B cell (primary cell): ENCODE data around the gene PANK2. TPM values are rescaled to one million over a fixed set of nuclear protein-coding genes. Genes with fewer than 3 reads are reported as not detected.

ENCODE experiments used
- ATAC-seq: fragments of 200-7000 bp; cut with Tn5 transposase; one replicate; pipeline ENCODE4 v1.10.0; 2021; ENCODE audit warnings: low read depth, mild to moderate bottlenecking, moderate number of reproducible peaks, moderate library complexity
- CTCF ChIA-PET: fragments of 350-600 bp; sonication (Branson Sonifier 250); formaldehyde crosslinking; loops from one replicate; lab custom pipeline; 2021; ENCODE audit warnings: antibody characterized with exemption, inconsistent platforms; lab: Charles Lee
- POLR2A ChIA-PET: fragments of 350-600 bp; sonication (Branson Sonifier 250); formaldehyde crosslinking; loops from one replicate; lab custom pipeline; 2021; ENCODE audit warnings: antibody characterized with exemption; lab: Charles Lee
- DNase-seq: peaks from one replicate; pipeline ENCODE4 v3.0.0; 2013
- H2AFZ ChIP-seq: 2 replicates; pipeline ENCODE4 v1.6.1; 2012; ENCODE audit warnings: mild to moderate bottlenecking, low read depth, low read length; ENCODE audit not compliant: insufficient read depth, poor library complexity, severe bottlenecking
- H3K27ac ChIP-seq, 2 donors: 1 replicate in 1 of 2; 2 replicates in 1 of 2; pipeline ENCODE4 v1.5.1; 2012 to 2013; ENCODE audit warnings: low read length in 2 of 2, mild to moderate bottlenecking in 2 of 2, moderate library complexity in 1 of 2
- H3K27me3 ChIP-seq, 4 experiments: fragments of 200-600 bp in 1 of 4; sonication (generic) in 1 of 4; replicated peaks in 1 of 4; 1 replicate in 2 of 4; 2 replicates in 2 of 4; pipeline versions ENCODE4 v1.6.1 to v1.7.0; 2013 to 2016; ENCODE audit warnings: low read length in 3 of 4, mild to moderate bottlenecking in 2 of 4, mixed read lengths in 1 of 4, moderate library complexity in 1 of 4; ENCODE audit not compliant: insufficient read depth in 4 of 4, control insufficient read depth in 3 of 4; ENCODE audit errors: control extremely low read depth in 1 of 4
- H3K36me3 ChIP-seq, 2 experiments: replicated peaks in 1 of 2; 1 replicate in 1 of 2; 2 replicates in 1 of 2; pipeline versions ENCODE4 v1.6.1 to v1.7.1; 2013; ENCODE audit warnings: low read length in 1 of 2; ENCODE audit not compliant: insufficient read depth in 2 of 2, control insufficient read depth in 1 of 2; ENCODE audit errors: control extremely low read depth in 1 of 2, extremely low read depth in 1 of 2
- H3K4me1 ChIP-seq, 2 donors: fragments of 200-600 bp in 1 of 2; sonication (generic) in 1 of 2; 1 replicate in 1 of 2; 2 replicates in 1 of 2; pipeline versions ENCODE4 v1.5.1 to v1.6.1; 2013 to 2017; ENCODE audit warnings: low read length in 2 of 2; ENCODE audit not compliant: control insufficient read depth in 2 of 2, insufficient read depth in 2 of 2
- H3K4me2 ChIP-seq: replicated peaks from 2 replicates; pipeline ENCODE3; 2012; ENCODE audit warnings: mild to moderate bottlenecking, low read depth, low read length; ENCODE audit not compliant: poor library complexity, severe bottlenecking
- H3K4me3 ChIP-seq, 5 experiments: fragments of 200-600 bp in 1 of 5; sonication (generic) in 1 of 5; 1 replicate in 3 of 5; 2 replicates in 2 of 5; pipeline versions ENCODE4 v1.5.1 to v1.7.0; 2011 to 2016; ENCODE audit warnings: low read length in 4 of 5, mild to moderate bottlenecking in 4 of 5, low read depth in 2 of 5, control low read depth in 1 of 5, moderate library complexity in 1 of 5; ENCODE audit not compliant: insufficient read depth in 1 of 5; ENCODE audit errors: control extremely low read depth in 1 of 5, extremely low read depth in 1 of 5
- H3K79me2 ChIP-seq: fragments of 200-600 bp; sonication (generic); one replicate; pipeline ENCODE4 v1.6.0; 2016; ENCODE audit warnings: low read length; ENCODE audit not compliant: control insufficient read depth, insufficient read depth
- H3K9ac ChIP-seq: fragments of 200-600 bp; sonication (generic); 2 replicates; pipeline ENCODE4 v1.6.1; 2017; ENCODE audit warnings: mild to moderate bottlenecking, low read length, moderate library complexity
- H3K9me3 ChIP-seq, 3 donors: one replicate each; pipeline versions ENCODE4 v1.6.1 to v1.7.1; 2013; ENCODE audit warnings: low read length in 2 of 3; ENCODE audit not compliant: control insufficient read depth in 2 of 3, insufficient read depth in 1 of 3; ENCODE audit errors: control extremely low read depth in 1 of 3
- H4K20me1 ChIP-seq: 2 replicates; pipeline ENCODE4 v1.6.0; 2012; ENCODE audit warnings: mild to moderate bottlenecking, low read length; ENCODE audit not compliant: insufficient read depth, control insufficient read depth, poor library complexity, severe bottlenecking
- H3K27ac Mint-ChIP-seq: one replicate; pipeline ENCODE4 v1.8.0; 2021; ENCODE audit warnings: mixed read lengths
- H3K27me3 Mint-ChIP-seq: one replicate; pipeline ENCODE4 v1.8.0; 2021; ENCODE audit warnings: mixed read lengths
- H3K4me1 Mint-ChIP-seq: one replicate; pipeline ENCODE4 v1.8.0; 2021; ENCODE audit warnings: mixed read lengths
- H3K4me3 Mint-ChIP-seq: one replicate; pipeline ENCODE4 v1.8.0; 2021; ENCODE audit warnings: mixed read lengths
- H3K9me3 Mint-ChIP-seq: one replicate; pipeline ENCODE4 v1.8.0; 2022; ENCODE audit warnings: mixed read lengths; ENCODE audit not compliant: insufficient read depth
- CTCF ChIP-seq: fragments of 200-600 bp; IDR thresholded peaks from one replicate; pipeline ENCODE4 v1.8.0; 2022; ENCODE audit warnings: antibody characterized with exemption, mild to moderate bottlenecking
- EZH2 ChIP-seq: IDR thresholded peaks from 2 replicates; pipeline ENCODE4 v1.6.1; 2012; ENCODE audit warnings: borderline replicate concordance, low read depth, mild to moderate bottlenecking, moderate library complexity, low read length; ENCODE audit not compliant: insufficient read depth, poor library complexity, severe bottlenecking
- WGBS: methylation state at CpG from one replicate; pipeline ENCODE4 v1.1.5; 2013; ENCODE audit warnings: missing lambda C conversion rate; ENCODE audit not compliant: insufficient coverage; 5-methylcytosine and 5-hydroxymethylcytosine counted together
- intact Hi-C: fragments of 100-400 bp; cut with micrococcal nuclease; formaldehyde crosslinking; loops from one replicate; pipeline ENCODE4 v1.10.0; 2022
- polyA plus RNA-seq: library from polyadenylated mRNA; depleted of rRNA; stranded (reverse); fragments of >200 nt; gene quantifications from 2 replicates; pipeline ENCODE4 v1.2.3, GENCODE V29; 2012
- total RNA-seq, 2 donors: library from RNA; stranded (reverse); fragments of 120-200 nt in 1 of 2; gene quantifications; 1 replicate in 1 of 2; 2 replicates in 1 of 2; pipeline versions ENCODE4 v1.2.3 to v1.2.4, GENCODE V29; 2013 to 2022

The PANK2 gene
- total and polyA plus RNA-seq, 2 donors (not counting 1 experiment from before 2014, with no cell fraction given), result 20.5 to 63.3 TPM

DNA sequence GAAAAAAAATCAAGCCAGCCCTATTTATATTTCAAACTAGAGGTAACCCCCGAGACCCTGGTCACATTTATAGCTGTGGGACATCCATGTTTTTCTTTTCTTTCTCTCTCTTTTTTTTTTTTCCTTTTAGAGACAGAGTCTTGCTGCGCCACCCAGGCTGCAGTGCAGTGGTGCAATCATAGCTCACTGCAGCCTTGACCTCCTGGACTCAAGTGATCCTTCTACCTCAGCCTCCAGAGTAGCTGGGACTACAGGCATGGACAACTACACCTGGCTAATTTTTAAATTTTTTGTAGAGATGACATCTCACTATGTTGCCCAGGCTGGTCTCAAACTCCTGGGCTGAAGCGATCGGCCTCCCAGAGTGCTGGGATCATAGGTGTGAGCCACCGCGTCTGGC is 30.5 kb upstream of the PANK2 start:
- H3K79me2 ChIP-seq, result peaks cover 19% of the 10 kb centered on the region
- CTCF ChIA-PET, result interaction anchor here (0.7 to 2.4 kb wide), 3 partner anchors 39 to 737 kb away, joined by 3 to 8 read pairs (median 3); partner anchors contain the start of gene AP5S1

DNA sequence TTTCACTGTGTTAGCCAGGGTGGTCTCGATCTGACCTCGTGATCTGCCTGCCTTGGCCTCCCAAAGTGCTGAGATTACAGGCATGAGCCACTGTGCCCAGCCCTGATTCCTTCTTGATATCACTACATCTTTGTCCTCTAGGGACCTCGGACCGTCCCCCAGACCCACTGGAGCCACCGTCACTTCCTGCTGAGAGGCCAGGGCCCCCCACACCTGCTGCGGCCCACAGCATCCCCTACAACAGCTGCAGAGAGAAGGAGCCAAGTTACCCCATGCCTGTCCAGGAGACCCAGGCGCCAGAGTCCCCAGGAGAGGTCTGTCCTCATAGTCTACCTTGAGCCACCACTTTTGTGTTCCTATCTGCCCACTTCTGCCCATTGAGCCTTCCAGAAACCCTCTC is 28.0 kb upstream of the PANK2 start:
- H3K4me1 ChIP-seq, result no peaks in the 10 kb centered on the region
- H3K36me3 ChIP-seq, result peaks cover 13 to 72% of the 10 kb centered on the region in 2 experiments
- no peaks in the 10 kb centered on the region for H3K27me3 Mint-ChIP-seq
- H3K27ac Mint-ChIP-seq, result no peak overlapping the region
- H3K79me2 ChIP-seq, result peaks cover 12% of the 10 kb centered on the region
- POLR2A ChIA-PET, result interaction anchor here (0.6 kb wide), 1 partner anchor 63 kb away, joined by 5 read pairs; no protein-coding TSS in a partner anchor
- H3K9me3 ChIP-seq, result peaks cover 0 to 3% (median 0%) of the 10 kb centered on the region in 3 donors
- H3K9me3 Mint-ChIP-seq, result no peaks in the 10 kb centered on the region
- CTCF ChIA-PET, result no interaction called here
- DNase-seq (no peak), ATAC-seq (no peak)
- H3K4me3 ChIP-seq, result no peak overlapping the region
- peaks cover 5% of the 10 kb centered on the region for H3K4me1 Mint-ChIP-seq
- H2AFZ ChIP-seq, result no peak overlapping the region
- no peak overlapping the region for H3K4me3 Mint-ChIP-seq
- no peak overlapping the region for H3K4me2 ChIP-seq
- H4K20me1 ChIP-seq, result peaks cover 22% of the 10 kb centered on the region
- WGBS, result 100% methylated on average over 6 of the region's 7 CpGs
- TF ChIP-seq EZH2, result no peak
- no peak overlapping the region for H3K9ac ChIP-seq
- H3K27me3 ChIP-seq, result no peaks in the 10 kb centered on the region
- intact Hi-C loops, result no loop called here
- H3K27ac ChIP-seq, result no peak overlapping the region

More for the DNA sequence above, 30.5 kb upstream of the PANK2 start:
- DNase-seq, result no peak
- no CpG with 5 or more reads among the region's 6 CpGs for WGBS
- Histone ChIP-seq H3K4me3 (no peak overlapping the region), H2AFZ (no peak overlapping the region), H3K27ac (no peak overlapping the region), H4K20me1 (peaks cover 30% of the 10 kb centered on the region), H3K27me3 (no peaks in the 10 kb centered on the region), H3K4me1 (no peaks in the 10 kb centered on the region), H3K9ac (no peak overlapping the region), H3K36me3 (peaks cover 3 to 55% of the 10 kb centered on the region in 2 experiments), H3K4me2 (no peak overlapping the region), H3K9me3 (peaks cover 0 to 3% (median 0%) of the 10 kb centered on the region in 3 donors)
- H3K9me3 Mint-ChIP-seq, result no peaks in the 10 kb centered on the region
- no peak for ATAC-seq
- H3K4me1 Mint-ChIP-seq, result peaks cover 8% of the 10 kb centered on the region
- intact Hi-C loops, result no loop called here
- H3K27ac Mint-ChIP-seq, result no peak overlapping the region
- POLR2A ChIA-PET, result no interaction called here
- H3K27me3 Mint-ChIP-seq, result no peaks in the 10 kb centered on the region
- H3K4me3 Mint-ChIP-seq, result no peak overlapping the region
- TF ChIP-seq CTCF (no peak), EZH2 (no peak)
